ENCODE results near the gene ZCCHC13. TPM values are rescaled to one million over a fixed set of nuclear protein-coding genes. Genes with fewer than 3 reads are reported as not detected.

The ZCCHC13 gene
- total and polyA plus RNA-seq, 9 of the 15 experiments (the other 6 are each of a cell fraction or from before 2014, with no cell fraction given): not detected

DNA sequence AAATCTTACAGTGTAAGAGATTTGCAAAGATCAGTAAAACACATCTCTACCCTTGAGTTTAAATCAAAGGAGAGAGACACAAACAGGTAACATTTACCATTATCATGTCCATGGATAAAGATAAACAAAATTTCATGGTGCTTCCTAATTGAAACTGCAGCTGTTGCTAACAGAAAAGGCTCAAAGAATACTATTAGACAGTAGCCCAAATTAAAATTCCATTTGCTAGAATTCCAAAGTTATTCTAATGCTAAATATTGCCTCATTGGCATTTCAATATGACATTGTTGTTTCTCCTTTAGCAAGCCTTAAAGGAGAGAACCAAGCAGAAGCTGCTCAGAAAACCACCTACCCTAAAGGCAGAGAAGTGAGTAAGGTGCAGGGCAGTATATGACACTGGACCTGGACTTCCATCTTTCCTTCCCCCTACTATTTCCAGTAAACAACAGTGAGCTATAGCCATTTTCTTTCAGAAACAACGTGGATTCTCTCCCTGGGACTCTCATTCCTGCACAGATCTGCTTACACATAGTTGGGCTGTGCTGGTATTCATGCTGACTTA, 19.5 kb upstream of the ZCCHC13 start:
- no peak overlapping the region; the same call in 2 of the 3 replicates for H3K27ac ChIP-seq (ENCODE audit: extremely low read depth, low read depth, low read length)

More for the DNA sequence above, 19.5 kb upstream of the ZCCHC13 start:
- Histone ChIP-seq H3K9ac (ENCODE audit: insufficient read depth in 1 of 2, low read depth in 2 of 2, low read length in 2 of 2) (no peak overlapping the region), H2AFZ (ENCODE audit: low read depth, low read length) (no peak overlapping the region), H3K4me1 (replicated peaks in 1 of 2; ENCODE audit: control insufficient read depth in 2 of 2, insufficient read depth in 2 of 2, low read length in 2 of 2) (peaks cover 0 to 7% of the 10 kb centered on the region in 2 experiments; a peak in 2 of 5 replicates), H3K27me3 (ENCODE audit: control insufficient read depth in 2 of 2, insufficient read depth in 2 of 2, low read length in 2 of 2) (no peaks in the 10 kb centered on the region), H3K4me2 (ENCODE audit: insufficient read depth, low read length) (no peak overlapping the region), H3K36me3 (ENCODE audit: control insufficient read depth, insufficient read depth, low read length) (peaks cover 73% of the 10 kb centered on the region; the same call in 2 of the 3 replicates), H3K4me3 (no peak overlapping the region), H3K9me1 (ENCODE audit: control insufficient read depth, insufficient read depth, low read length) (no peaks in the 10 kb centered on the region), H3K9me3 (replicated peaks; ENCODE audit: control insufficient read depth, insufficient read depth, low read depth, low read length) (no peaks in the 10 kb centered on the region), H3K79me2 (ENCODE audit: control insufficient read depth, insufficient read depth, low read length) (peaks cover 60% of the 10 kb centered on the region), H4K20me1 (replicated peaks; ENCODE audit: control insufficient read depth, insufficient read depth, low read length) (no peaks in the 10 kb centered on the region)
- TF ChIP-seq CREM (IDR thresholded peaks at IDR 0.05; ENCODE audit: low read depth): no peak
- TF ChIP-seq ZNF436 (CRISPR knock-in tag; IDR thresholded peaks at IDR 0.05): no peak
- no peak for TF ChIP-seq ATF3 (IDR thresholded peaks at IDR 0.05)
- no peak for TF ChIP-seq ATF3 (CRISPR knock-in tag; conservative IDR thresholded peaks at IDR 0.05)
- TF ChIP-seq XRCC5 (IDR thresholded peaks at IDR 0.05; ENCODE audit: low read depth, low read length): no peak
- TF ChIP-seq ZBTB17 (CRISPR knock-in tag; IDR thresholded peaks at IDR 0.05): no peak
- no peak for TF ChIP-seq ZNF76 (CRISPR knock-in tag; IDR thresholded peaks at IDR 0.05; ENCODE audit: borderline replicate concordance)
- TF ChIP-seq NCOA6 (IDR thresholded peaks at IDR 0.05): no peak
- TF ChIP-seq ESRRA (IDR thresholded peaks at IDR 0.05; ENCODE audit: borderline replicate concordance, low read depth): no peak
- TF ChIP-seq RBM22 (IDR thresholded peaks at IDR 0.05; ENCODE audit: low read depth, low read length, poor library complexity, severe bottlenecking): no peak
- WGBS (ENCODE audit: insufficient coverage, low coverage, missing lambda C conversion rate): 20% methylated on average over 1 of the region's 1 CpG
- CTCF ChIA-PET (ENCODE audit: low intra/inter-chr PET ratio): no interaction called here
- no peak for DNase-seq (ENCODE audit: extremely low read depth in 1 of 4, low spot score in 3 of 4)
- BruUV-seq (replicated peaks): no TSS peak
- intact Hi-C loops (cut with micrococcal nuclease) (no loop called here), in situ Hi-C loops (cut with MboI) (no loop called here)
- POLR2A ChIA-PET: no interaction called here
- no peak for ATAC-seq
- FAIRE-seq: no peak

All from K562 (cell line).